GM18502 (cell line): Measurements from ENCODE around the gene RPL34.
A peak's percentile ranks its signal among the peaks of the same experiment; 100 is the strongest.

ENCODE experiments used
- ATAC-seq: cut with Tn5 transposase; IDR thresholded peaks from one replicate; pipeline ENCODE4 v1.9.1; 2021; ENCODE audit warnings: mild to moderate bottlenecking; ENCODE audit not compliant: unreplicated experiment, poor library complexity

RPL34 gene

GRCh38 chr4:108622828-108623227 lies 2.5 kb downstream of the RPL34 start:
- no peak for ATAC-seq

- ATAC-seq: no peak
These were observed 4.1 kb downstream of the RPL34 start for GRCh38 chr4:108624263-108625056.

GRCh38 chr4:108626056-108626455 lies 5.7 kb downstream of the RPL34 start:
- no peak for ATAC-seq

GRCh38 chr4:108628411-108628810 lies 8.0 kb downstream of the RPL34 start:
- ATAC-seq: no peak

- no peak for ATAC-seq
These were observed 14.8 kb downstream of the RPL34 start for GRCh38 chr4:108635070-108635655.

- no peak for ATAC-seq
These were observed 15.9 kb downstream of the RPL34 start for GRCh38 chr4:108636246-108636645.

- ATAC-seq: no peak
These were observed 17.5 kb downstream of the RPL34 start for GRCh38 chr4:108637856-108638255.

- no peak for ATAC-seq
These were observed 23.9 kb downstream of the RPL34 start for GRCh38 chr4:108644237-108644636.

- ATAC-seq: no peak
These were observed 26.3 kb downstream of the RPL34 start for GRCh38 chr4:108646706-108647105.

GRCh38 chr4:108649863-108650211 lies 29.5 kb downstream of the RPL34 start:
- ATAC-seq: peak; percentile 17

- ATAC-seq: peak; percentile 91
These were observed 30.0 kb downstream of the RPL34 start, which contains the start of gene OSTC for GRCh38 chr4:108650212-108651013. TSS of gene OSTC (plus strand) at chr4:108650599. CDS start at chr4:108650656, 57 bp downstream.

- ATAC-seq: peak; percentile 37
These were observed 30.8 kb downstream of the RPL34 start for GRCh38 chr4:108651014-108651791.

- ATAC-seq: no peak
These were observed 42.3 kb downstream of the RPL34 start for GRCh38 chr4:108662629-108663028.

GRCh38 chr4:108674356-108674977 lies 54.1 kb downstream of the RPL34 start:
- ATAC-seq: no peak
